ENCODE measurements around the gene UCHL3. TPM values are rescaled to one million over a fixed set of nuclear protein-coding genes. Genes with fewer than 3 reads are reported as not detected.

Gene UCHL3
- total and polyA plus RNA-seq, 9 of the 15 experiments (the other 6 are each of a cell fraction or from before 2014, with no cell fraction given): 42.2 to 112 (median 85.4) TPM

DNA sequence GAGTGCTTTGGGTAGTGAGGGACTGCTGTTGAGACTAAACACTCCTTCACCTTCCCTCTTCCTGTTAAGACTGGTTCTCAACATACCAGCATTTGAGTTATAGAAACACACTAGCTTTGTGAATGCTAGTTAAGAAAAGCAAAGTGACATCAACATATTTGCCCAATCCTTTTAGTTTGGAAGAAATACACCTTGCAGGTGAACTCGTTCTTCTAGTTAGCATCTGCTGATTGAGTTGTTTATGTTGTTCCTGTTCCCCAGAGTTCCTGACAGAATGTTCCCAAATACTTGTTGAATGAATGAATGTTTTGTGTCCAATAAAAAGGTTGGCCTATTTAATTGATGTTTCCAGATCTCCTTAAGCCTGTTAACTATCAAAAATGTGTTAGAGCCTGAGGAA lies 93.6 kb downstream of the UCHL3 start:
- CTCF ChIA-PET (ENCODE audit: low intra/inter-chr PET ratio): no interaction called here
- FAIRE-seq: no peak
- no peaks in the 10 kb centered on the region for H3K79me2 ChIP-seq (ENCODE audit: control insufficient read depth, insufficient read depth, low read length)

More for the DNA sequence above, 93.6 kb downstream of the UCHL3 start:
- Histone ChIP-seq H3K4me2 (ENCODE audit: insufficient read depth, low read length) (no peak overlapping the region), H3K27me3 (ENCODE audit: control insufficient read depth in 2 of 2, insufficient read depth in 2 of 2, low read length in 2 of 2) (no peaks in the 10 kb centered on the region), H3K9me3 (replicated peaks; ENCODE audit: control insufficient read depth, insufficient read depth, low read depth, low read length) (no peaks in the 10 kb centered on the region), H4K20me1 (replicated peaks; ENCODE audit: control insufficient read depth, insufficient read depth, low read length) (no peaks in the 10 kb centered on the region), H3K27ac (ENCODE audit: extremely low read depth, low read depth, low read length) (no peak overlapping the region), H3K36me3 (ENCODE audit: control insufficient read depth, insufficient read depth, low read length) (no peaks in the 10 kb centered on the region), H2AFZ (ENCODE audit: low read depth, low read length) (no peak overlapping the region), H3K9me1 (ENCODE audit: control insufficient read depth, insufficient read depth, low read length) (no peaks in the 10 kb centered on the region), H3K9ac (ENCODE audit: insufficient read depth in 1 of 2, low read depth in 2 of 2, low read length in 2 of 2) (no peak overlapping the region), H3K4me1 (replicated peaks in 1 of 2; ENCODE audit: control insufficient read depth in 2 of 2, insufficient read depth in 2 of 2, low read length in 2 of 2) (no peaks in the 10 kb centered on the region), H3K4me3 (no peak overlapping the region)
- intact Hi-C loops (cut with micrococcal nuclease): no loop called here
- in situ Hi-C loops (cut with MboI): no loop called here
- TF ChIP-seq ZNF311 (CRISPR knock-in tag; IDR thresholded peaks at IDR 0.05) (no peak), DPF2 (IDR thresholded peaks at IDR 0.05) (no peak), ZNF3 (CRISPR knock-in tag; IDR thresholded peaks at IDR 0.05) (no peak), MITF (IDR thresholded peaks at IDR 0.05) (no peak), CREBBP (IDR thresholded peaks at IDR 0.05; ENCODE audit: low read depth, low read length) (no peak), HNRNPUL1 (IDR thresholded peaks at IDR 0.05; ENCODE audit: low read length) (no peak), ZC3H11A (IDR thresholded peaks at IDR 0.05; ENCODE audit: low read depth, low read length) (no peak), U2AF1 (optimal IDR thresholded peaks at IDR 0.05; ENCODE audit: low read depth, low read length) (no peak), ZNF184 (CRISPR knock-in tag; IDR thresholded peaks at IDR 0.05) (no peak), XRCC4 (IDR thresholded peaks at IDR 0.05; ENCODE audit: extremely low read depth, insufficient read depth, insufficient read length) (no peak), ARID2 (IDR thresholded peaks at IDR 0.05) (no peak), MEF2A (IDR thresholded peaks at IDR 0.05; ENCODE audit: control insufficient read depth, low read depth, low read length) (no peak), MAFG (tag; conservative IDR thresholded peaks at IDR 0.05) (no peak), ZNF551 (CRISPR knock-in tag; IDR thresholded peaks at IDR 0.05) (no peak)
- TF ChIP-seq, protein P1, sequence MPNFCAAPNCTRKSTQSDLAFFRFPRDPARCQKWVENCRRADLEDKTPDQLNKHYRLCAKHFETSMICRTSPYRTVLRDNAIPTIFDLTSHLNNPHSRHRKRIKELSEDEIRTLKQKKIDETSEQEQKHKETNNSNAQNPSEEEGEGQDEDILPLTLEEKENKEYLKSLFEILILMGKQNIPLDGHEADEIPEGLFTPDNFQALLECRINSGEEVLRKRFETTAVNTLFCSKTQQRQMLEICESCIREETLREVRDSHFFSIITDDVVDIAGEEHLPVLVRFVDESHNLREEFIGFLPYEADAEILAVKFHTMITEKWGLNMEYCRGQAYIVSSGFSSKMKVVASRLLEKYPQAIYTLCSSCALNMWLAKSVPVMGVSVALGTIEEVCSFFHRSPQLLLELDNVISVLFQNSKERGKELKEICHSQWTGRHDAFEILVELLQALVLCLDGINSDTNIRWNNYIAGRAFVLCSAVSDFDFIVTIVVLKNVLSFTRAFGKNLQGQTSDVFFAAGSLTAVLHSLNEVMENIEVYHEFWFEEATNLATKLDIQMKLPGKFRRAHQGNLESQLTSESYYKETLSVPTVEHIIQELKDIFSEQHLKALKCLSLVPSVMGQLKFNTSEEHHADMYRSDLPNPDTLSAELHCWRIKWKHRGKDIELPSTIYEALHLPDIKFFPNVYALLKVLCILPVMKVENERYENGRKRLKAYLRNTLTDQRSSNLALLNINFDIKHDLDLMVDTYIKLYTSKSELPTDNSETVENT (CRISPR knock-in tag; IDR thresholded peaks at IDR 0.05): no peak
- TF ChIP-seq, protein P2, sequence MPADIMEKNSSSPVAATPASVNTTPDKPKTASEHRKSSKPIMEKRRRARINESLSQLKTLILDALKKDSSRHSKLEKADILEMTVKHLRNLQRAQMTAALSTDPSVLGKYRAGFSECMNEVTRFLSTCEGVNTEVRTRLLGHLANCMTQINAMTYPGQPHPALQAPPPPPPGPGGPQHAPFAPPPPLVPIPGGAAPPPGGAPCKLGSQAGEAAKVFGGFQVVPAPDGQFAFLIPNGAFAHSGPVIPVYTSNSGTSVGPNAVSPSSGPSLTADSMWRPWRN (IDR thresholded peaks at IDR 0.05; ENCODE audit: low read depth): no peak
- TF ChIP-seq, protein P3, sequence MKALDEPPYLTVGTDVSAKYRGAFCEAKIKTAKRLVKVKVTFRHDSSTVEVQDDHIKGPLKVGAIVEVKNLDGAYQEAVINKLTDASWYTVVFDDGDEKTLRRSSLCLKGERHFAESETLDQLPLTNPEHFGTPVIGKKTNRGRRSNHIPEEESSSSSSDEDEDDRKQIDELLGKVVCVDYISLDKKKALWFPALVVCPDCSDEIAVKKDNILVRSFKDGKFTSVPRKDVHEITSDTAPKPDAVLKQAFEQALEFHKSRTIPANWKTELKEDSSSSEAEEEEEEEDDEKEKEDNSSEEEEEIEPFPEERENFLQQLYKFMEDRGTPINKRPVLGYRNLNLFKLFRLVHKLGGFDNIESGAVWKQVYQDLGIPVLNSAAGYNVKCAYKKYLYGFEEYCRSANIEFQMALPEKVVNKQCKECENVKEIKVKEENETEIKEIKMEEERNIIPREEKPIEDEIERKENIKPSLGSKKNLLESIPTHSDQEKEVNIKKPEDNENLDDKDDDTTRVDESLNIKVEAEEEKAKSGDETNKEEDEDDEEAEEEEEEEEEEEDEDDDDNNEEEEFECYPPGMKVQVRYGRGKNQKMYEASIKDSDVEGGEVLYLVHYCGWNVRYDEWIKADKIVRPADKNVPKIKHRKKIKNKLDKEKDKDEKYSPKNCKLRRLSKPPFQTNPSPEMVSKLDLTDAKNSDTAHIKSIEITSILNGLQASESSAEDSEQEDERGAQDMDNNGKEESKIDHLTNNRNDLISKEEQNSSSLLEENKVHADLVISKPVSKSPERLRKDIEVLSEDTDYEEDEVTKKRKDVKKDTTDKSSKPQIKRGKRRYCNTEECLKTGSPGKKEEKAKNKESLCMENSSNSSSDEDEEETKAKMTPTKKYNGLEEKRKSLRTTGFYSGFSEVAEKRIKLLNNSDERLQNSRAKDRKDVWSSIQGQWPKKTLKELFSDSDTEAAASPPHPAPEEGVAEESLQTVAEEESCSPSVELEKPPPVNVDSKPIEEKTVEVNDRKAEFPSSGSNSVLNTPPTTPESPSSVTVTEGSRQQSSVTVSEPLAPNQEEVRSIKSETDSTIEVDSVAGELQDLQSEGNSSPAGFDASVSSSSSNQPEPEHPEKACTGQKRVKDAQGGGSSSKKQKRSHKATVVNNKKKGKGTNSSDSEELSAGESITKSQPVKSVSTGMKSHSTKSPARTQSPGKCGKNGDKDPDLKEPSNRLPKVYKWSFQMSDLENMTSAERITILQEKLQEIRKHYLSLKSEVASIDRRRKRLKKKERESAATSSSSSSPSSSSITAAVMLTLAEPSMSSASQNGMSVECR (CRISPR knock-in tag; IDR thresholded peaks at IDR 0.05): no peak
- POLR2A ChIA-PET: interaction anchor here (0.6 kb wide), 1 partner anchor 127 kb away, joined by 3 read pairs; no protein-coding TSS in a partner anchor
- ATAC-seq (no peak), DNase-seq (ENCODE audit: extremely low read depth in 1 of 4, low spot score in 3 of 4) (no peak)
- no TSS peak for BruUV-seq (replicated peaks)
- WGBS (ENCODE audit: insufficient coverage, low coverage, missing lambda C conversion rate): 14% methylated on average over 1 of the region's 1 CpG

Data from K562 (cell line).